Activated T-helper 9 cell treated with anti-CD3 and anti-CD28 coated beads, Interleukin-2, amount 50 U/mL, for 16 hours (primary cell): ENCODE results near the gene HDAC5.
"Not testable (repeated sequence)": the region's sequence is repeated elsewhere in the genome, so short reads cannot be mapped to it uniquely, and the experiment has no call there.

Source experiments
- DNase-seq: peaks from one replicate; pipeline ENCODE4 v3.0.0-alpha.2; 2020; ENCODE audit warnings: low read depth

HDAC5 gene

GRCh38 chr17:44132275-44132821, 8.9 kb upstream of the HDAC5 start:
- DNase-seq, result no peak

DNA sequence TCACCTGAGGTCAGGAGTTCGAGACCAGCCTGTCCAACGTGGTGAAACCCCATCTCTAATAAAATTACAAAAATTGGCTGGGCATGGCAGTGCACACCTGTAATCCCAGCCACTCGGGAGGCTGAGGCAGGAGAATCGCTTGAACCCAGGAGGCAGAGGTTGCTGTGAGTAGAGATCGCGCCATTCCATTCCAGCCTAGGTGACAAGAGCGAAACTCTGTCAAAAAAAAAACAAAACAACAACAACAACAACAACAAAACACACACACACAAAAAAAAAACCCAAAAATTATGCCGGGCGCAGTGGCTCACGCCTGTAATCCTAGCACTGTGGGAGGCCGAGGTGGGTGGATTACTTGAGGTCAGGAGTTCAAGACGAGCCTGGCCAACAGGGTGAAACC, 7.9 kb upstream of the HDAC5 start:
- not testable (repeated sequence) for DNase-seq

GRCh38 chr17:44130693-44131349, 7.4 kb upstream of the HDAC5 start:
- DNase-seq, result no peak

GRCh38 chr17:44128383-44128782, 4.9 kb upstream of the HDAC5 start:
- no peak for DNase-seq

- no peak for DNase-seq
Measured at GRCh38 chr17:44124118-44124438, 637 bp upstream of the HDAC5 start.

DNA sequence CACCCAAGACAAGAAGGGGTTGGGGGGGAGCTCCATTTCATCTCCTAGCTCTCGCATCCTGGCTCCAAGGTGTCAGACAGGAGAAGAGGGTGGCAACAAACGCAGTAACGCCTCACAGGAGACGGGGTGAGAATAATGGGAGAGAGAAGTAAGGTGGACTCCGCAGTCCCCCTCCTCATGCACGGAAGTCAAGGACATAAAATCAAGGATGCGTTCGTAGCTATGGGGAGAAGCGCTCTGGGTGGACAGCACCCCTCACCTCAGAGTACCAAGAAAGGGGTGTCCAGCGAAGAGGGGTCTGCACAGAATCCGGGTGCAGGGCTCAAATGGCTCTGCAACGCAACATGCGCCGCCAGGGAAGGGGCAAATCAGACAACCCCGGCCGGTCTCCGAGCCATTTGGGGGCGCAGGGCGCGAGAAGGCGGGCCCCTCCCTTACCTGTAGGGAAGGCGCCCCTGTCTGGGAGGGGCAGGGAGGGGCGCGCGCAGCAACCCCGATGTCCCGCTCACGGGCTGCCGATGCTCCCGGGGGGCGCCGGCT, 555 bp downstream of the HDAC5 start:
- DNase-seq, result no peak

DNA sequence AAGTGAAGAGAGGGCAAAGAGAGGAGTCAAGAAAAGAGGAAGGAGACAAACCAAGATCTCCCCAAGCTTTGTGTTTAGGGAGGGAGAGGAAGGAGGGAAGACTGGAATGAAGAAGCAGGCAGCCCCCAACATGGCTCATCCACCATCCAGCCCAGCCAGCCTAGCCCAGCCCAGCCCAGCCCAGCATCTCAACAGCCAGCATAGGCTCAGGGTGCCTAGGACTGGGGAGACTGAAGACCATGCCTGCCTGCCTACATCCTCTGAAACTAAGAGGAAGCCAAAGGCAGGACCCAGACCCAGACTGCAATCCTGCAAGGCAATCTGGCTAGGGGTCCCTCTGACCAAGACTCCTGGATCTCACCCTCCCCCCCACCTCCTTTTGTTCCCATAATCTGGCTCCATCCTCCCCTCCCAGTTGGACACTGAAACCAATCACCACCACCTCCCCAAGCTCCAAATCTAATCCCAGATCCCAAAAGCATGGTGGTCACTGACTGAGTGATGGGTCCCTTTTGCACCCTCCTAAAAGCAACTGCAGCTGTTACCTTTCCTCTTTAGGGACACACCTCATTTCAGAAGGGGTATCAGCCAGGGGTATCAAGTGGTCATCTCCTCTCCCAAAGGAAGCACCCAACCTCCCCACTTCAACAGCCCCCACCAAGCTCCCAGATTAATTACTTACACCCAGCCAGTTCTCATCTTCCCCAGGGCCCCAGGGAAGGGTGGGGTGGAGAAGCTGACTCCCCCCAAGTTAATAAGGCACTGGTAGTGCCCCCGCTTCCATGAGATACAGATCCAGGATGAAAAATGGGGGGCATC, 1.2 kb downstream of the HDAC5 start:
- no peak for DNase-seq

GRCh38 chr17:44120851-44121605, 2.4 kb downstream of the HDAC5 start:
- no peak for DNase-seq

DNA sequence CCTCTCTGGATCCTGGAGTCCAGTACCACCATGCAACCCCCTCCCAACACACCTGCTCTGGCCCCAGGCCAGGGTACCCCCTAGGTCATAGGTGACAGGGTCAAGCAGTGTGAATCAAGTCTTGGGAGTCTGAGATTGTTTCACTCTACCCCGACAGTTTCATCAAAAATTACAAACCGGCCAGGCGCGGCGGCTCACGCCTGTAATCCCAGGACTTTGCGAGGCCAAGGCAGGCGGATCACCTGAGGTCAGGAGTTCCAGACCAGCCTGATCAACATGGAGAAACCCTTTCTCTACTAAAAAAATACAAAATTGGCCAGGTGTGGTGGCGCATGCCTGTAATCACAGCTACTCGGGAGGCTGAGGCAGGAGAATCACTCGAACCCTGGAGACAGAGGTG, 3.2 kb downstream of the HDAC5 start:
- not testable (repeated sequence) for DNase-seq

GRCh38 chr17:44119798-44120197, 3.6 kb downstream of the HDAC5 start:
- no peak for DNase-seq

- no peak for DNase-seq
Measured at GRCh38 chr17:44119062-44119461, 4.4 kb downstream of the HDAC5 start.

DNA sequence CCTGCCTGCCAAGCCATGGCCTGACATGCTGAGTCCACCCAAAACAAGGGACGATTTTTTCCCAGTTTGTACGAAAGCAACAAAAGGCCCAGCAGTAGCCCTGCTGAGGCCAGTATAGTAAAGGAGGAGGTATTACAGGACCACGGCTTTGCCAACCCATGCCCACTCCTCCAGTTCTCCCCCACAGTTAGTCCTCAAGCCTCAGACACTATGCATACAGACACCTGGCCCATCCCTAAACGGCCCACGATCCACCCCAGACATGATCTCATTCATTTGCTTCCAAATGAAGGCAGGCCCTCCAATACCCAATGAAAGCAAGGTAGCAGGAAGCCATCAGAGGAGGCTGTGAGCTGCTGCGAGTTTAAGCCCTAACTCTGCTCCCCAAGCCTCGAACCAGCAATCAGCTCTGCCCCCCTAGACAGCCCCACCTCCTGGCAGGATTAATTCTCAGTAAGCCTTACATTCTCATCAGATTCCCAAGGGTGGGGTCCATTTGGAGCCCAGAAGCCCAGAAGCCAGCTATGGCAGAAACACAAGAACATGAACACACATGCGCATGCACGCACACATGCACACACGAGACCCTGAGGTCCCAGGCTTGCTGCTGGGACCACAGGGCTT, 4.9 kb downstream of the HDAC5 start:
- DNase-seq, result no peak

GRCh38 chr17:44117351-44117750, 6.1 kb downstream of the HDAC5 start:
- no peak for DNase-seq

- no peak for DNase-seq
Measured at GRCh38 chr17:44115585-44116415, 7.6 kb downstream of the HDAC5 start.

DNA sequence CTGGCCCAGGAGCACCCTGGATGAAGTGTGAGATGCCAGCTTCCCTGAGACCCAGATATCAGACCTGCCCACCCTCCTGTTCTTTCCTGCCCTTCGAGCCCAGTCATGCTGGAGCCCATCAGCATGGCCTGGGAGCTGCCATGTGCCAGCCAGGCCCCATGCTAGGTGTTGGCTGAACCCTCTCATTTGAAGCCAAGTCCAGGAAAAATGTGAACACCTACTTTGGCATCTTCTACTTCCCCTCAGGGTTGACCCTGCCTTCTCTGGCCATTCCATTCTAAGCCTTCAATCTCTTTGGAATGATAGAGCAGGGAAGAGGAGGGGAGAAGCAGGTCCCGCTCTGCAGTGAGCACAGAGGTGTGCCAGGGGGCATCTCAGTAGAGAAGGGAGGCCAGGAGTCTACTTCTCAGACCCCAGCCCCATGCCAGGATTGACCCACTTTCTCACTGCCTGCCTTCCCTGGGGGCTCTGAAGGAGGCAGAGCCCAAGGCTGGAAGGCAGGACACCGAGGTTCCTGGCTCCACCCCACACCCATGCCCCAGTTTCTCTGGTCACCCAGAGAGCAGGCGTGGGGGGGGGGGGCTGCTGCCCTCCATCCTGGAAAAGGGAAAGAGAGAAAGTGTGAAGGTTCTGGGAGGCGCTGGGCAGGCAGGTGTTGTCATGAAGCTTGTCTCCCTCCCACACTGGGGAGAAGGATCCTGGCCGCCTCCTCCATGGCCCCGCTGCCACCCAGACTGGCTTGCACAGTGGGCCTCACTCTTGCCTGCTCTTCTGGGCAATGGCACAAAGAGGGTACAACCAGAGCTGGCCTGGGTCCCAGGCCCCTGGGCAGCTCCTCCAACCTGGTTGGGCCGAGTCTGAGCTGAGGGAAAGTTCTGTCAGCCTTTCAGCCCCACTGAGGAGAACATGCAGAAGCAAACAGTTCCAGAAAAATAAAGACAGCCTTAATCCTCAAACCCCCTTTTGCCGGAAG, 9.3 kb downstream of the HDAC5 start:
- DNase-seq, result no peak

- no peak for DNase-seq
Measured at GRCh38 chr17:44113382-44113781, 10.1 kb downstream of the HDAC5 start.

DNA sequence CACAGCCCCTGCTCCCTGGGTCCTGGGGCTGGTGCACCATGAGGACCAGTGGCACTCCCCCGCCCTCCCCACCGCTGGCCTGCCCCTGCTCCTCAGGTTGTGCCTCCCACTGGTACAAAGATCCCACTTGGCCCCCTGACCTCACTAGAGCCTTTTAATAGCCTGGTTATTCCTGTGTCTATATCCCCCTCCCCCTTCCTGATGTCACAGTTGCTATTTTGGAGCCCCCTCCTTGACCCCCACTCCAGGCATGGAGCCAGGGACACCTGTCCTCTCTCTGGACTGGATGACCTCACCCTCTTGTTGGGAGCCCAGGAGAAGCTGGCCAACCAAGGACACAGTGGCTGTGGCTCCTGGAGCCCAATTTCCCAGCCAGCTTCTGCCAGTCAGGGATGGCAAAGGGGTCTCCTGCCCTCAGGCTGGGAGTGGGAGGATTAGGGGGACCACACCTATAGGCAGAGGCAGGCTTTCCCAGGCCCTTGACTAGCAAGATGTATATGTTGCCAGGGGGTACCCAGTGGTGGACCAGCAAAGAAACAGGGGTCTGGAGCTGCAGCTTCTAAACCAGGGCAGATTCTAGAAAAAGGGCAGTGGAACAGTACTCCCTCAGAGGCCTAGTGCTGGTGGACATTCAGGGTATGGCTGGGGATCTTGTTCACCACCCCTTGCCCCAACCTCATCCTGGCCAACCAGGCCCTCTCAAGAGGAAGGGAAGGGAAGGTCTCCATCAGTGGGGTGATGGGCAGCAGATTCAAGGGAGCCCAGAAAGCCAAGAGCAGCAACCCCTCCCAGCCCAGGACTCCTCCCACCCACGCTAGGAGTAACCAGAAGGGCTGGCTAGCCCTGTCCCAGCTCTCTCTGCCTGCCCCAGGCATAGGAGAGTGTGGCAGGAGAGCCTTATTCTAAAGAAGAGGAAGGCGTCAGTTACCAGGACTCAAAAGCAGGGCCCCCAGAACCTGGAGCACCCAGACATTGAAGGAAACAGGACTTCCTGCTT, 10.9 kb downstream of the HDAC5 start:
- DNase-seq, result no peak

GRCh38 chr17:44111777-44112176, 11.7 kb downstream of the HDAC5 start:
- DNase-seq, result no peak
